Suprapubic skin (tissue), 4 donors: Measurements from ENCODE around the gene ZNF575. TPM values are rescaled to one million over a fixed set of nuclear protein-coding genes. Genes with fewer than 3 reads are reported as not detected.

Experiments
- DNase-seq, 2 donors: peaks; one replicate each; pipeline ENCODE4 v3.0.0-alpha.2; 2019; ENCODE audit warnings: low spot score in 2 of 2
- H3K27ac ChIP-seq: fragments of 200-600 bp; sonication (generic); one replicate; pipeline ENCODE4 v1.5.1; 2019
- H3K27me3 ChIP-seq: fragments of 200-600 bp; sonication (generic); one replicate; pipeline ENCODE4 v1.5.1; 2019
- H3K36me3 ChIP-seq: fragments of 200-600 bp; sonication (generic); one replicate; pipeline ENCODE4 v1.5.1; 2019
- H3K4me1 ChIP-seq: fragments of 200-600 bp; sonication (generic); one replicate; pipeline ENCODE4 v1.5.1; 2019
- H3K4me3 ChIP-seq: fragments of 200-600 bp; sonication (generic); one replicate; pipeline ENCODE4 v1.5.1; 2019; ENCODE audit warnings: mild to moderate bottlenecking
- H3K9me3 ChIP-seq: fragments of 200-600 bp; sonication (generic); one replicate; pipeline ENCODE4 v1.5.1; 2019
- CTCF ChIP-seq, 2 donors: fragments of 200-600 bp in 1 of 2; fragments of 450-650 bp in 1 of 2; sonication (generic) in 1 of 2; IDR thresholded peaks; one replicate each; pipeline ENCODE4 v1.5.1; 2016 to 2019; ENCODE audit warnings: antibody characterized with exemption in 2 of 2, mild to moderate bottlenecking in 1 of 2, moderate library complexity in 1 of 2
- EP300 ChIP-seq: sonication (generic); formaldehyde crosslinking; IDR thresholded peaks from one replicate; pipeline ENCODE4 v1.6.1; 2017; ENCODE audit warnings: antibody characterized with exemption
- POLR2A ChIP-seq, 2 donors: fragments of 450-650 bp; IDR thresholded peaks; one replicate each; pipeline ENCODE4 v1.6.1; 2017; ENCODE audit warnings: antibody characterized with exemption in 2 of 2, mild to moderate bottlenecking in 2 of 2, moderate library complexity in 2 of 2
- POLR2AphosphoS5 ChIP-seq, 3 donors: sonication (generic); formaldehyde crosslinking; IDR thresholded peaks; one replicate each; pipeline ENCODE4 v1.6.1; 2017; ENCODE audit warnings: antibody characterized with exemption in 3 of 3
- whole genome bisulfite sequencing: methylation state at CpG from one replicate; pipeline ENCODE4 v1.1.5; 2018; 5-methylcytosine and 5-hydroxymethylcytosine counted together
- total RNA-seq, 4 donors: library from RNA; depleted of rRNA; stranded (reverse); fragments of >200 nt; gene quantifications; one replicate each; pipeline ENCODE4 v1.1.0, GENCODE V29; 2016

The ZNF575 gene
- total RNA-seq: 1 to 10 TPM in 2 of 4 donors, under 1 TPM in 2; 0.52 to 2.4 (median 0.92) TPM

DNA sequence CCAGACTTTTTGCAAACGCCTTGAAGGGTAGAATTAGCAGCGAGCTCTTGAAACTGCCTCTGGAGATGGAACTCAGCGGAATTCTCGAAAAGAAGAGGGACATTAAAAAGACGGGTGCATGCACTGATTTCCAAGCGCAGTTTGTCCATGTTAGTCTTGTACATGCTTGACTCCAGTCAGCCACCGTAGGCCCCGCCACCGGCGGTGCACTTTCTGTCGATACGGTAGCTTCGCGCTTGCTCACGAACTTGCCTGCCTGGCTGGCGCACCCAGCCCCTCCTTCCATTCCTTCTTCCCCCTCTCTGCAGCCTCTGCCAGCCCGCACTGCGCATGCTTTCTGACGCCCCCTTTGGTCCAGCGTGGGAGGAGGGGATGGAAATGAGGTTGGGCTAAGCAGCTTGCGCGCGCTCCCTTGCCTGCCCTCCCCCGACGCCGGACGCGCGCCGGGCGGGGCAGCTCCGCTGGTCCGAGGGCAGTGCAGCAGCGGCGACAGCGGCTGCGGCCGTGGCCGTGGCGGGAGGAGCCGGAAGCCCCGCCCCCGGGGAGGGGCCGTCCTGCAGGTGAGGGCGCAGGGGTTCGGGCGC, at the start of gene ZNF575:
TSS of gene ZNF575 (plus strand) at position 227 of the 584 bp plus-strand sequence. CDS start 1,235 bp downstream, outside the sequence.
- Histone ChIP-seq H3K4me1 (peaks cover 40% of the 10 kb centered on the region), H3K36me3 (peaks cover 9% of the 10 kb centered on the region), H3K4me3 (peak within 1 kb of the TSS; percentile 74), H3K27me3 (no peaks in the 10 kb centered on the region), H3K27ac (peak within 1 kb of the TSS; percentile 75), H3K9me3 (no peaks in the 10 kb centered on the region)
- TF ChIP-seq CTCF (IDR thresholded peaks at IDR 0.05): no peak
- peak in 1 of 3 donors; percentile 56 for TF ChIP-seq POLR2AphosphoS5 (IDR thresholded peaks at IDR 0.05)
- no peak for TF ChIP-seq POLR2A (IDR thresholded peaks at IDR 0.05)
- TF ChIP-seq EP300: no peak
- peak; percentile 90 to 93 for DNase-seq
- WGBS: 0% methylated on average over 12 of the region's 47 CpGs

DNA sequence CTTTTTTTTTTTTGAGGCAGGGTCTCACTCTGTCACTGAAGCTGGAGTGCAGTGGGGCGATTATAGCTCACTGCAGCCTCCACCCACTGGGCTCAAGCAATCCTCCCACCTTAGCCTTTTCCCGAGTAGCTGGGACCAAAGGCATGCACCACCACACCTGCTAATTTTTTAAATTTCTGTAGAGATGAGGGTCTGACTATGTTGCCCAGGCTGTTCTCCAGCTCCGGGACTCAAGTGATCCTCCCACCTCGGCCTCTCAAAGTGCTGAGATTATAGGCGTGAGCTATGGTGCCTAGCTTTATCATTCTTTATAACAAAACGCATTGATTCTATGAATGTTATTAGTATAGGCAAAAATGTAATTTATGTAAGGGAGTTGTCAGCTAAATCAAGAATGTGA, 49.7 kb upstream of the ZNF575 start:
- Histone ChIP-seq H3K4me3 (no peak overlapping the region), H3K27me3 (no peaks in the 10 kb centered on the region), H3K9me3 (no peaks in the 10 kb centered on the region), H3K27ac (no peak overlapping the region), H3K36me3 (peaks cover 8% of the 10 kb centered on the region), H3K4me1 (no peaks in the 10 kb centered on the region)
- TF ChIP-seq EP300 (no peak), CTCF (IDR thresholded peaks at IDR 0.05) (no peak), POLR2A (IDR thresholded peaks at IDR 0.05) (no peak), POLR2AphosphoS5 (IDR thresholded peaks at IDR 0.05) (no peak)
- no peak for DNase-seq
- 92% methylated on average over 6 of the region's 6 CpGs for WGBS

- DNase-seq: no peak
- Histone ChIP-seq H3K27me3 (no peaks in the 10 kb centered on the region), H3K36me3 (peaks cover 9% of the 10 kb centered on the region), H3K27ac (no peak overlapping the region), H3K4me1 (no peaks in the 10 kb centered on the region), H3K4me3 (no peak overlapping the region), H3K9me3 (no peaks in the 10 kb centered on the region)
- no peak for TF ChIP-seq CTCF (IDR thresholded peaks at IDR 0.05)
- WGBS: 75% methylated on average over 6 of the region's 6 CpGs
Observed at GRCh38 chr19:43485951-43486350, 47.0 kb upstream of the ZNF575 start.

GRCh38 chr19:43486412-43486811, 46.6 kb upstream of the ZNF575 start:
- 98% methylated on average over 7 of the region's 7 CpGs for WGBS
- DNase-seq: no peak

DNA sequence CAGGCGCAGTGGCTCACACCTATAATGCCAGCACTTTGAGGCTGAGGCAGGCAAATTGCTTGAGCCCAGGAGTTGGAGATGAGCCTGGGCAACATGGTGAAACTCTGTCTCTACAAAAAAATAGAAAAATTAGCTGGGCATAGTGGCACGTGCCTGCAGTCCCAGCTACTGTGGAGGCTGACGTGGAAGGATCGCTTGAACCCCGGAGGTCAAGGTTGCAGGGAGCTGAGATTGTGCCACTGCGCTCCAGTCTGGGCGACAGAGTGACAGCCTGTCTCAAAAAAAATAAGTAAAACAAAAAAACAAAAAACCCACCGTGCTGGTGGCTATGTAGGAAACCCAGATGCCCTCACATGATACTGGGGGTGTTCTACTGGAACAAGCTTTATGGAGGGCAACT, 44.8 kb upstream of the ZNF575 start:
- WGBS: 91% methylated on average over 8 of the region's 8 CpGs
- Histone ChIP-seq H3K27me3 (no peaks in the 10 kb centered on the region), H3K9me3 (no peaks in the 10 kb centered on the region), H3K27ac (no peak overlapping the region), H3K4me1 (no peaks in the 10 kb centered on the region), H3K4me3 (no peak overlapping the region), H3K36me3 (peaks cover 17% of the 10 kb centered on the region)
- no peak for DNase-seq
- TF ChIP-seq CTCF (IDR thresholded peaks at IDR 0.05) (no peak), EP300 (no peak), POLR2AphosphoS5 (IDR thresholded peaks at IDR 0.05) (no peak), POLR2A (IDR thresholded peaks at IDR 0.05) (no peak)

More at GRCh38 chr19:43486412-43486811, 46.6 kb upstream of the ZNF575 start:
- no peaks in the 10 kb centered on the region for H3K4me1 ChIP-seq
- no peaks in the 10 kb centered on the region for H3K27me3 ChIP-seq
- TF ChIP-seq POLR2A (IDR thresholded peaks at IDR 0.05): no peak
- no peak for TF ChIP-seq CTCF (IDR thresholded peaks at IDR 0.05)
- TF ChIP-seq POLR2AphosphoS5 (IDR thresholded peaks at IDR 0.05): no peak
- no peak for TF ChIP-seq EP300
- peaks cover 9% of the 10 kb centered on the region for H3K36me3 ChIP-seq
- H3K9me3 ChIP-seq: no peaks in the 10 kb centered on the region
- no peak overlapping the region for H3K4me3 ChIP-seq
- no peak overlapping the region for H3K27ac ChIP-seq
